NCI-H146 treated with DMSO at 0.1 percent for 48 hours (cell line): Measurements from ENCODE around the gene PIGZ.

ENCODE experiments used
- DNase-seq: peaks from one replicate; lab custom pipeline; 2025; ENCODE audit not compliant: unreplicated experiment; lab: John Stamatoyannopoulos, UW

Gene PIGZ

GRCh38 chr3:196916995-196917394 is 51.6 kb downstream of the PIGZ start:
- DNase-seq, result no peak

- DNase-seq, result no peak
These were observed 52.4 kb downstream of the PIGZ start for GRCh38 chr3:196916221-196916620.

GRCh38 chr3:196915375-196915774 is 53.3 kb downstream of the PIGZ start:
- DNase-seq, result no peak

GRCh38 chr3:196914866-196915265 is 53.8 kb downstream of the PIGZ start:
- no peak for DNase-seq

- DNase-seq, result no peak
These were observed 64.9 kb downstream of the PIGZ start for GRCh38 chr3:196903740-196904139.

- no peak for DNase-seq
These were observed 66.3 kb downstream of the PIGZ start for GRCh38 chr3:196902296-196902695.

GRCh38 chr3:196901768-196902167 is 66.9 kb downstream of the PIGZ start:
- no peak for DNase-seq
